ENCODE measurements around the gene TCIRG1. TPM values are rescaled to one million over a fixed set of nuclear protein-coding genes. Genes with fewer than 3 reads are reported as not detected.
A peak's percentile ranks its signal among the peaks of the same experiment; 100 is the strongest.

TCIRG1 gene
- total and polyA plus RNA-seq, 12 donors: 28.4 to 1,150 (median 258) TPM

- peak overlapping the region in 1 of 4 donors; percentile 14 for H3K4me3 ChIP-seq
- peaks cover 56 to 77% of the 10 kb centered on the region in 2 donors for H3K4me1 ChIP-seq (replicated peaks in 1 of 2)
- no peak for TF ChIP-seq CTCF (IDR thresholded peaks at IDR 0.05)
- peak in 1 of 2 donors; percentile 60 for TF ChIP-seq POLR2A (IDR thresholded peaks at IDR 0.05)
- H3K36me3 ChIP-seq (replicated peaks in 1 of 2): no peaks in the 10 kb centered on the region
- intact Hi-C loops (cut with DNase I): loop anchor here in 1 of 2 donors (10.0 kb wide), 1 partner anchor 190 kb away; no protein-coding TSS in a partner anchor
- DNase-seq: peak; percentile 83 to 96 (median 92)
- H3K27me3 ChIP-seq: no peaks in the 10 kb centered on the region
- WGBS, 4 donors: 20 to 27% (median 25%) methylated on average over 10 to 16 of the region's 16 CpGs
- H3K27ac ChIP-seq: peak overlapping the region; percentile 23 to 99 (median 88)
- H3K9me3 ChIP-seq (replicated peaks in 1 of 3): no peaks in the 10 kb centered on the region
Observed at GRCh38 chr11:68014157-68014946, 24.5 kb upstream of the TCIRG1 start.

DNA sequence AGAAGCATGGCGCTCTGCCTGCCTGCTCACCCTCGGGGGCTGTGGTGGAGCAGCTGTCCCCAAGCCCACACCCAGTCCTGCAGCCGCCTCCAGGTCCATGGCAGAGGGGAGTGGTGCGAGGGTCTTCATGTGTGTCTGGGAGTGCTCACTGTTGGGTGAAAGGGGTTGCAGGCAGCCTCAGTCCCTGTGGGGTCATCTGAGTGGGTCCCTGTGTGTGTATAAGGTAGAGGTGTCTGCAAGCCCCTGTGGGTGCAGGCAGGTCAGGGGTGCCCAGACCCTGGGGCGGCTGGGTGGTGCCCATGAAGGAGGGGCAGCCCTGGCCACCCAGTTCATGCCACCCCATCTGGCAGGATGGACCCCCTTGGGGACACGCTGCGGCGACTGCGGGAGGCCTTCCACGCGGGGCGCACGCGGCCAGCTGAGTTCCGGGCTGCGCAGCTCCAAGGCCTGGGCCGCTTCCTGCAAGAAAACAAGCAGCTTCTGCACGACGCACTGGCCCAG, 23.8 kb upstream of the TCIRG1 start:
- Histone ChIP-seq H3K9me3 (replicated peaks in 1 of 3) (no peaks in the 10 kb centered on the region), H3K4me1 (replicated peaks in 1 of 2) (peaks cover 50 to 72% of the 10 kb centered on the region in 2 donors), H3K4me3 (no peak overlapping the region), H3K36me3 (replicated peaks in 1 of 2) (no peaks in the 10 kb centered on the region), H3K27me3 (no peaks in the 10 kb centered on the region), H3K27ac (peak overlapping the region; percentile 23 to 99 (median 88))
- intact Hi-C loops (cut with DNase I): loop anchor here in 1 of 2 donors (10.0 kb wide), 1 partner anchor 190 kb away; no protein-coding TSS in a partner anchor
- 83 to 84% methylated on average over 19 of the region's 19 CpGs; no CpG with 5 or more reads in 2 of the 4 donors for WGBS, 4 donors
- TF ChIP-seq CTCF (IDR thresholded peaks at IDR 0.05) (no peak), POLR2A (IDR thresholded peaks at IDR 0.05) (no peak)
- DNase-seq: no peak

GRCh38 chr11:68015467-68015866, 23.4 kb upstream of the TCIRG1 start:
- intact Hi-C loops (cut with DNase I): loop anchor here in 1 of 2 donors (10.0 kb wide), 1 partner anchor 189 kb away; no protein-coding TSS in a partner anchor
- Histone ChIP-seq H3K36me3 (replicated peaks in 1 of 2) (no peaks in the 10 kb centered on the region), H3K4me3 (no peak overlapping the region), H3K27me3 (no peaks in the 10 kb centered on the region), H3K4me1 (replicated peaks in 1 of 2) (peaks cover 45 to 72% of the 10 kb centered on the region in 2 donors), H3K9me3 (replicated peaks in 1 of 3) (no peaks in the 10 kb centered on the region), H3K27ac (peak overlapping the region in 1 of 5 donors; percentile 99)
- DNase-seq: no peak
- TF ChIP-seq CTCF (IDR thresholded peaks at IDR 0.05) (no peak), POLR2A (IDR thresholded peaks at IDR 0.05) (no peak)
- 87 to 93% (median 91%) methylated on average over 5 to 8 of the region's 8 CpGs for WGBS, 4 donors

DNA sequence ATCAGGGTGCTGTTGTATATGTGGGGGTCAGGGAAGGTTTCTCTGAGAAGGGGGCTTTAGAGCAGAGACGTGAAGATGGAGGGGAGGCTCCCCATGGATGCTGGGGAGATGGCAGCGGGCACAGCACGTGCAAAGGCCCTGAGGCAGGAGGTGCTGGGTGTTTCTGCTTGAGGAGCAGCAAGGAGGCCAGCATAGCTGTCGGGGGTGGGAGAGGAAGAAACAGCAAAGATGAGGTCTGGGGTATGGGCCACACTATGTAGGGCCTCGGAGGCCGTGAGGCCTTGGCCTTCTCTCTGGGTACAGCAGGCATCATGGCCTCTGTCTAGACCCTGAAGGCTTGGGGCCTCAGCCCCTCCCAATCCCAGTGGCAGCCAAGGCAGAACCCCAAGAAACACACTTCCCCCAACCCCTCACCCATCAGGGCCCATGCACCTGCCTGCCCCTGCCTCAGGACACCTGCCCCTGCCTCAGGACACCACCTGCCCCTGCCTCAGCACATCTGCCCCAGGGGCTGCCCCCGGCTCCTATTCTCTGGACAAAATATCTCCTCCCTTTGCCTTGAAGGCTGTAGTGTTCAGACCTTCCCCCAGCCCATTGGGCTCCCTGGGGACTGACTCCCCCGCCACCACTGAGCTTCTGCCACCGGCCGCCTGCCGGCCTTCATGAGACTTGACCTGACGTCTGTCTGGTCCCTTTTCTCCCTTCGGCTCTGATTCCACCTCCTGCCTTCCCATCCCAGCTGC, 22.5 kb upstream of the TCIRG1 start:
- H3K9me3 ChIP-seq (replicated peaks in 1 of 3): no peaks in the 10 kb centered on the region
- peak overlapping the region in 3 of 5 donors; percentile 34 to 59 (median 41) for H3K27ac ChIP-seq
- no peaks in the 10 kb centered on the region for H3K36me3 ChIP-seq (replicated peaks in 1 of 2)
- intact Hi-C loops (cut with DNase I): loop anchor here in 1 of 2 donors (10.0 kb wide), 1 partner anchor 188 kb away; no protein-coding TSS in a partner anchor
- TF ChIP-seq POLR2A (IDR thresholded peaks at IDR 0.05): no peak
- peak in 2 of 6 experiments; percentile 19 to 22 for TF ChIP-seq CTCF (IDR thresholded peaks at IDR 0.05)
- H3K4me1 ChIP-seq (replicated peaks in 1 of 2): peaks cover 36 to 71% of the 10 kb centered on the region in 2 donors
- H3K4me3 ChIP-seq: no peak overlapping the region
- no peaks in the 10 kb centered on the region for H3K27me3 ChIP-seq
- peak in 1 of 7 donors; percentile 32 for DNase-seq
- WGBS, 4 donors: 51 to 70% (median 64%) methylated on average over 10 to 13 of the region's 13 CpGs

All from adrenal gland (tissue), 12 donors.